ENCODE measurements around the gene CALB2.

CALB2 gene

DNA sequence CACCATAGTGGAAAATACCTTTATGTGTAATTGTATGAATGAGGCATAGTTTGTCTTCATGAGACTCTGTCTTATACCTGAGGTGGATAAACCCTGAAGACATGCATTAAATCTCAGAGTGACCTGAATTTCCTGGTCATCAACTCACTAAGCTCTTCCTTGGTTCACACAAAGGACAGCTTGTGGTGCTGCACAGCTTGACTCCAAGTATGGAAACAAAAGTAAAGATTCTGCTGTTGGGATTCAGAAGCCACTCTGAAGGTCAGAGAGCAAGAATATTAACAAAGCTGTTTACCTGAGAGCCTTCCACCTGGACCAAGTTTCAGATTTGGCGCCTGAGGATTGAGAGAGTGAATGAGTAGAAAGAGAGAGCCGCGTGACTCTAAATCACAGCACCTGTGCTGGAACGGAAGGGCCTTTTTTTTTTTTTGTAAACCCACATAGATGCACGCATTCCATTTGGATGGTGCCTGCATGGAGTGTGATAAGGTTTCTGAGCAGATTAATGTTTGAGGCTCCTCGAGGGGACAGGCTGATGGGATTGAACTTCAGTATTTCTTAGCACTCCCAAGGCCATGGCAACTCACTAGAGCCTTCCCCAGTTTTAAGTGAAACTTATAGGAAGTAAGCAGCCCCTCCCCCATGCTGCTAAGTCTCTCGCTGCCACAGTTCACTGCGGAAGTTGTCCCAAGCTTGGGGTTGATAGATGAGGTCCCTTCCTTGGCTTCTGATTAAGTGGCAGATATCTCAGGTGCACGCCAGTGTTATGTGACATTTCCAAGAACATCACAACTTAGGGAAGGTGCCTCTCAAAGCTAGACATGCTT lies 28.7 kb downstream of the CALB2 start:
- H3K4me3 ChIP-seq (ENCODE audit: low read depth, low read length): no peak overlapping the region
- TF ChIP-seq CTCF (IDR thresholded peaks at IDR 0.05; ENCODE audit: insufficient read depth, low read length, missing control alignments): no peak
- no peak for DNase-seq (ENCODE audit: low read depth, low spot score)
- ChIA-PET POLR2A (no interaction called here), CTCF (no interaction called here)

GRCh38 chr16:71389330-71389729 lies 30.8 kb downstream of the CALB2 start:
- ChIA-PET POLR2A (no interaction called here), CTCF (interaction anchor here (1.2 kb wide), 1 partner anchor 110 kb away, joined by 4 read pairs; no protein-coding TSS in a partner anchor)
- DNase-seq (ENCODE audit: low read depth, low spot score): no peak
- no peak overlapping the region for H3K4me3 ChIP-seq (ENCODE audit: low read depth, low read length)
- no peak for TF ChIP-seq CTCF (IDR thresholded peaks at IDR 0.05; ENCODE audit: insufficient read depth, low read length, missing control alignments)

GRCh38 chr16:71396594-71396993 lies 38.1 kb downstream of the CALB2 start:
- ChIA-PET POLR2A (interaction anchor here (0.7 kb wide), 1 partner anchor 32 kb away, joined by 3 read pairs; no protein-coding TSS in a partner anchor), CTCF (interaction anchor here (1.1 kb wide), 1 partner anchor 15 kb away, joined by 3 read pairs; no protein-coding TSS in a partner anchor)
- no peak for DNase-seq (ENCODE audit: low read depth, low spot score)

GRCh38 chr16:71399801-71400563 lies 41.5 kb downstream of the CALB2 start:
- ChIA-PET CTCF (interaction anchor here (1.5 kb wide), 1 partner anchor 13 kb away, joined by 4 read pairs; no protein-coding TSS in a partner anchor), POLR2A (no interaction called here)
- no peak for TF ChIP-seq CTCF (IDR thresholded peaks at IDR 0.05; ENCODE audit: insufficient read depth, low read length, missing control alignments)
- no peak overlapping the region for H3K4me3 ChIP-seq (ENCODE audit: low read depth, low read length)
- no peak for DNase-seq (ENCODE audit: low read depth, low spot score)

More at GRCh38 chr16:71396594-71396993, 38.1 kb downstream of the CALB2 start:
- no peak for TF ChIP-seq CTCF (IDR thresholded peaks at IDR 0.05; ENCODE audit: insufficient read depth, low read length, missing control alignments)
- H3K4me3 ChIP-seq (ENCODE audit: low read depth, low read length): no peak overlapping the region

DNA sequence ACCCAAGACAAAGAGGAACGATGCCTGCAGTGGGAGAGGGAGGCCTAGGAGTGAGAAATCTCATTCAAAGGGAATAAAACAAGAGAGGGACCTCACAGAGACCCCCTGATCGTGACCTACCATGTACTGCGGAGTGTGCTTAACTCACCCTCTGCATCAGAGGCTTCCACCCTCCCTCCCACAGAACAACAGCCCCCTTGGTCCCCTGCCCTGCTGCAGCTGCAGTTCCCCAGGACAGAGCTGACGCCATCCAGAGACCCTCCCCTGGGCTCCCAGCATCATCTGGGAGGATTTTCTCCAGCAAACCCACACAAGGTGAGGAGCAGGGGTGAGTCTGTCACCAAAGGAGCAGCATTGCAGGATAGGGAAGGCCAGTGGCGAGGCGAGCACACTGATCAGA lies 43.5 kb downstream of the CALB2 start:
- no peak overlapping the region for H3K4me3 ChIP-seq (ENCODE audit: low read depth, low read length)
- no peak for TF ChIP-seq CTCF (IDR thresholded peaks at IDR 0.05; ENCODE audit: insufficient read depth, low read length, missing control alignments)
- POLR2A ChIA-PET: no interaction called here
- CTCF ChIA-PET: interaction anchor here (1.4 kb wide), 1 partner anchor 10 kb away, joined by 5 read pairs; no protein-coding TSS in a partner anchor
- DNase-seq (ENCODE audit: low read depth, low spot score): no peak

GRCh38 chr16:71402674-71403073 lies 44.2 kb downstream of the CALB2 start:
- DNase-seq (ENCODE audit: low read depth, low spot score): no peak
- no peak overlapping the region for H3K4me3 ChIP-seq (ENCODE audit: low read depth, low read length)
- CTCF ChIA-PET: interaction anchor here (1.4 to 2.0 kb wide), 3 partner anchors 9 to 97 kb away, joined by 5 to 11 read pairs (median 5); no protein-coding TSS in a partner anchor
- POLR2A ChIA-PET: no interaction called here
- no peak for TF ChIP-seq CTCF (IDR thresholded peaks at IDR 0.05; ENCODE audit: insufficient read depth, low read length, missing control alignments)
